ENCODE data around the gene C11orf68.

- TF ChIP-seq NR2C2 (CRISPR knock-in tag; IDR thresholded peaks at IDR 0.05), result no peak
- TF ChIP-seq, protein P1, sequence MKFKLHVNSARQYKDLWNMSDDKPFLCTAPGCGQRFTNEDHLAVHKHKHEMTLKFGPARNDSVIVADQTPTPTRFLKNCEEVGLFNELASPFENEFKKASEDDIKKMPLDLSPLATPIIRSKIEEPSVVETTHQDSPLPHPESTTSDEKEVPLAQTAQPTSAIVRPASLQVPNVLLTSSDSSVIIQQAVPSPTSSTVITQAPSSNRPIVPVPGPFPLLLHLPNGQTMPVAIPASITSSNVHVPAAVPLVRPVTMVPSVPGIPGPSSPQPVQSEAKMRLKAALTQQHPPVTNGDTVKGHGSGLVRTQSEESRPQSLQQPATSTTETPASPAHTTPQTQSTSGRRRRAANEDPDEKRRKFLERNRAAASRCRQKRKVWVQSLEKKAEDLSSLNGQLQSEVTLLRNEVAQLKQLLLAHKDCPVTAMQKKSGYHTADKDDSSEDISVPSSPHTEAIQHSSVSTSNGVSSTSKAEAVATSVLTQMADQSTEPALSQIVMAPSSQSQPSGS (CRISPR knock-in tag; IDR thresholded peaks at IDR 0.05; ENCODE audit: borderline replicate concordance, low read depth), result no peak
- TF ChIP-seq, protein P2, sequence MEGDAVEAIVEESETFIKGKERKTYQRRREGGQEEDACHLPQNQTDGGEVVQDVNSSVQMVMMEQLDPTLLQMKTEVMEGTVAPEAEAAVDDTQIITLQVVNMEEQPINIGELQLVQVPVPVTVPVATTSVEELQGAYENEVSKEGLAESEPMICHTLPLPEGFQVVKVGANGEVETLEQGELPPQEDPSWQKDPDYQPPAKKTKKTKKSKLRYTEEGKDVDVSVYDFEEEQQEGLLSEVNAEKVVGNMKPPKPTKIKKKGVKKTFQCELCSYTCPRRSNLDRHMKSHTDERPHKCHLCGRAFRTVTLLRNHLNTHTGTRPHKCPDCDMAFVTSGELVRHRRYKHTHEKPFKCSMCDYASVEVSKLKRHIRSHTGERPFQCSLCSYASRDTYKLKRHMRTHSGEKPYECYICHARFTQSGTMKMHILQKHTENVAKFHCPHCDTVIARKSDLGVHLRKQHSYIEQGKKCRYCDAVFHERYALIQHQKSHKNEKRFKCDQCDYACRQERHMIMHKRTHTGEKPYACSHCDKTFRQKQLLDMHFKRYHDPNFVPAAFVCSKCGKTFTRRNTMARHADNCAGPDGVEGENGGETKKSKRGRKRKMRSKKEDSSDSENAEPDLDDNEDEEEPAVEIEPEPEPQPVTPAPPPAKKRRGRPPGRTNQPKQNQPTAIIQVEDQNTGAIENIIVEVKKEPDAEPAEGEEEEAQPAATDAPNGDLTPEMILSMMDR (IDR thresholded peaks at IDR 0.05), result no peak
Observed at GRCh38 chr11:65886826-65887722, 31.8 kb downstream of the C11orf68 start.
